ENCODE data around the gene METRN.

GRCh38 chr16:739560-740458, 24.9 kb downstream of the METRN start:
- no peak for TF ChIP-seq CTCF (IDR thresholded peaks at IDR 0.05)
- no peak for TF ChIP-seq POLR2A (IDR thresholded peaks at IDR 0.05)
